Aorta (tissue), 5 donors: ENCODE results near the gene MAN2A1. TPM values are rescaled to one million over a fixed set of nuclear protein-coding genes. Genes with fewer than 3 reads are reported as not detected.

Experiments used
- ATAC-seq: fragments of 200-7000 bp; cut with Tn5 transposase; one replicate; pipeline ENCODE4 v1.9.1; 2022; ENCODE audit warnings: moderate library complexity; ENCODE audit not compliant: low FRiP score
- DNase-seq, 2 donors: peaks; one replicate each; pipeline ENCODE4 v3.0.0-alpha.2; 2020
- H3K27ac ChIP-seq, 2 donors: one replicate each; pipeline ENCODE4 v1.5.1; 2013; ENCODE audit warnings: low read length in 2 of 2, mild to moderate bottlenecking in 2 of 2, moderate library complexity in 2 of 2, control low read depth in 1 of 2, inconsistent platforms in 1 of 2, low read depth in 1 of 2
- H3K27me3 ChIP-seq, 2 donors: one replicate each; pipeline ENCODE4 v1.6.1; 2013; ENCODE audit warnings: control low read depth in 1 of 2, low read length in 1 of 2, mild to moderate bottlenecking in 1 of 2, moderate library complexity in 1 of 2; ENCODE audit not compliant: insufficient read depth in 2 of 2, control insufficient read depth in 1 of 2
- H3K36me3 ChIP-seq, 2 donors: one replicate each; pipeline ENCODE4 v1.6.1; 2013; ENCODE audit warnings: control low read depth in 1 of 2, low read length in 1 of 2, mild to moderate bottlenecking in 1 of 2; ENCODE audit not compliant: insufficient read depth in 2 of 2, control insufficient read depth in 1 of 2
- H3K4me1 ChIP-seq, 2 donors: one replicate each; pipeline ENCODE4 v1.6.1; 2013; ENCODE audit warnings: low read length in 2 of 2, control low read depth in 1 of 2, mild to moderate bottlenecking in 1 of 2, moderate library complexity in 1 of 2; ENCODE audit not compliant: insufficient read depth in 2 of 2, control insufficient read depth in 1 of 2
- H3K4me3 ChIP-seq, 2 donors: one replicate each; pipeline ENCODE4 v1.5.1; 2013; ENCODE audit warnings: low read length in 2 of 2, control low read depth in 1 of 2, mild to moderate bottlenecking in 1 of 2
- H3K9me3 ChIP-seq: one replicate; pipeline ENCODE4 v1.6.1; 2013; ENCODE audit warnings: mild to moderate bottlenecking, low read length; ENCODE audit not compliant: control insufficient read depth
- WGBS, 2 donors: extraction: QIAGEN DNeasy Blood & Tissue Kit; methylation state at CpG; one replicate each; pipeline ENCODE4 v1.1.7; 2013; 5-methylcytosine and 5-hydroxymethylcytosine counted together
- intact Hi-C, 2 donors: fragments of 100-400 bp; cut with DNase I; formaldehyde crosslinking; loops; one replicate each; pipeline versions ENCODE4 v1.14.2 to v1.15.0; 2022
- polyA plus RNA-seq, 2 donors: library from polyadenylated mRNA; stranded (reverse); fragments of 200-250 nt; gene quantifications; one replicate each; pipeline ENCODE4 v1.2.3, GENCODE V29; 2013
- total RNA-seq, 2 donors: library from RNA; stranded (reverse); fragmentation: NEBNext Ultra II Directional; extraction: Animal tissue kit (Norgen Biotek cat#: 25700); gene quantifications; one replicate each; pipeline ENCODE4 v1.2.1, GENCODE V29; 2021
- donor health status: healthy with polysubstance abuse.
- donor health status: Bipolar disorder and iron deficiency.
- donor health status: DM: no; HTN: no; CAD: no.
- donor health status: DM: no; HTN: no; CAD: no.
- donor health status: DM: yes; HTN: yes; CAD: no.

Gene MAN2A1
- total and polyA plus RNA-seq, 4 donors, result 14.5 to 69.7 (median 40.6) TPM

DNA sequence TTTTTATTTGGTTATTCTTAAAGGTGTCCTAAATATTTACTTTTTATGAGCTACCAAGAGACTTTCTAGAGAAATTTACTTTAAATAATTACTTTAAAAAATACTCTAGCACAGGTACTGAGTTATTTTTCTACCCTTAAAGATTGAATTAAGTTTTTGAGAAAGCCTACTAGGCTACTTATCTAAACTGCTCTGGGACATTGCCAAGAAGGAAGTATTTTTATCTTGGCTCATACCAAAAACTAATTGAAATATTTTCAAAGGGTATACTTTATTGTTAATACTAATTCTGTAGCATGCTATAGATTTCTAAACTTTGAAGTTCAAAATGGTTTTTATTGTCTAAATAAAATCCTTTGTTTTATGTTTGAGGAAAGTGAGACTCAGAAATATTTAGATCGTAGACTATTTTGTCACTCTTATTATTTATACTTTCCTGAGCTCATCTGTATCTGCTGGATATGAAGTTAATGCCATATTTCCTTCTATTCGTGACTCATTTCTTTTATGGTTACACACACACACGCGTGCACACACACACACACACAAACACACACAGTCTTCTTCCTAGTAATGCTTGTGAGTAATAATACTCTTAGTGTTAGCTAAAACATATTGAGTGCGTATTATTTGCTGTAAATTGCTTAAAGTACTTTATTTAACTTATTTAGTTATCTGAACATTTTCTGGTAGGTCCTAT lies 89.5 kb downstream of the MAN2A1 start:
- no peaks in the 10 kb centered on the region for H3K9me3 ChIP-seq
- no peak overlapping the region for H3K27ac ChIP-seq
- no peaks in the 10 kb centered on the region for H3K4me1 ChIP-seq
- H3K27me3 ChIP-seq, result no peaks in the 10 kb centered on the region
- H3K36me3 ChIP-seq, result peaks cover 0 to 3% of the 10 kb centered on the region in 2 donors
- H3K4me3 ChIP-seq, result no peak overlapping the region
- DNase-seq (no peak), ATAC-seq (no peak)
- intact Hi-C loops, result no loop called here
- WGBS, 2 donors, result 59 to 66% methylated on average over 5 of the region's 5 CpGs

- no peak overlapping the region for H3K27ac ChIP-seq
- WGBS, 2 donors, result 82 to 86% methylated on average over 2 of the region's 2 CpGs
- intact Hi-C loops, result no loop called here
- ATAC-seq (no peak), DNase-seq (no peak)
- H3K36me3 ChIP-seq, result peaks cover 0 to 2% of the 10 kb centered on the region in 2 donors
- H3K9me3 ChIP-seq, result no peaks in the 10 kb centered on the region
- no peaks in the 10 kb centered on the region for H3K27me3 ChIP-seq
- no peak overlapping the region for H3K4me3 ChIP-seq
- H3K4me1 ChIP-seq, result no peaks in the 10 kb centered on the region
Measured at GRCh38 chr5:109784687-109785086, 95.0 kb downstream of the MAN2A1 start.

DNA sequence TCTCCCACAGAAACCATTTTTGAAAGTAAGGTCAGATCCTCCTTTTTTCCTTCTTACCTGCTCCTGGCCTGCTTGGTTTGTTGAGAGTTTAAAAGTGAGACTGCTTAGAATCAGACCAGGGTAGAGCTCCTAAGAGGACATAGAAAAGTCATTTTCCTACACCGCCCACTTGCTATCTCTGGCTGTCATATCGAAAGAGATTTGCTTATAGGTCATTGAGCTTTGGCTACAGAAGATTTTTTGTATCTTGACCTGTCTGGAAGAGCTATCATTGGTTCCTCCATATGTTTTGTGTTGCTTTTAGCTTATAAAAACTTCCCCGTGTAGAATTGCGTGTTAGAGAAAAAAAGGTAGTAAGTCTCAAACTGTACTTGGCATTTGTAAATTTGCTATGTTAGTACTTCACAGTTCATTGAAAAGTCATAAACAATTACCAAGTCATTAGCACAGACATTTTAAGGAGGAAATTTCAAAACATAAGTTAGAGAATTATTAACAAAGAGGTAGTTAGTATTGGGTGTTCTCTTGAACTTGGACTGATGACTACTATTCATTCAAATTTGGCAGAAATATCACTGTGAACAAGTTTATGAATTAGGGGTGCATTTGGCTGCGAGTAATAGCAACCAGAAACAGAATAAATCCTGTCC lies 96.6 kb downstream of the MAN2A1 start:
- Histone ChIP-seq H3K9me3 (no peaks in the 10 kb centered on the region), H3K4me1 (no peaks in the 10 kb centered on the region), H3K27me3 (no peaks in the 10 kb centered on the region), H3K27ac (no peak overlapping the region), H3K4me3 (no peak overlapping the region), H3K36me3 (peaks cover 0 to 2% of the 10 kb centered on the region in 2 donors)
- intact Hi-C loops, result no loop called here
- DNase-seq, result no peak
- ATAC-seq, result no peak
- WGBS, 2 donors, result 95 to 96% methylated on average over 5 of the region's 5 CpGs

- H3K4me3 ChIP-seq, result no peak overlapping the region
- H3K9me3 ChIP-seq, result no peaks in the 10 kb centered on the region
- H3K4me1 ChIP-seq, result peaks cover 0 to 2% of the 10 kb centered on the region in 2 donors
- no peak overlapping the region for H3K27ac ChIP-seq
- peaks cover 0 to 4% of the 10 kb centered on the region in 2 donors for H3K36me3 ChIP-seq
- DNase-seq (no peak), ATAC-seq (no peak)
- H3K27me3 ChIP-seq, result no peaks in the 10 kb centered on the region
- 93% methylated on average over 3 of the region's 3 CpGs for WGBS, 2 donors
- intact Hi-C loops, result no loop called here
Measured at GRCh38 chr5:109788596-109788995, 98.9 kb downstream of the MAN2A1 start.

DNA sequence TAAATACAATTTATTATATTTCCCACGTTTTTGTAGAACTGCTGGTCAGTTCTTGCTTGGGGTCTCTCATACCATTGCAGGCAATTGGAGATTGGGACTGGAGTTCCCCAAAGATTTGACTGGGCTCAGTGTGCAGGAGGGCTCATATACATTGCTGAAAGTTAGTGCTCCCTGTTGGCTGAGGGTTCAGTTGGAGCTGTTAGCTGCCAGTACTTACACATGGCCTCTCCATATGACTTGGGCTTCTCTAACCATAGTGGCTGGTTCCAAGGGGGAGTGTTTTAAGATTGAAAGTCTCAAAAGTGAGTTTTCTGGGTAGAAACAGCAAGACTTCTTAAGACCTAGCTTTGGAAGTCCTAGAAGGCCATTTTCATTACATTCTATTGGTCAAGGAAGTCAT lies 102.9 kb downstream of the MAN2A1 start:
- H3K4me3 ChIP-seq, result no peak overlapping the region
- H3K27ac ChIP-seq, result no peak overlapping the region
- 95 to 97% methylated on average over 1 of the region's 1 CpG for WGBS, 2 donors
- H3K36me3 ChIP-seq, result peaks cover 0 to 2% of the 10 kb centered on the region in 2 donors
- intact Hi-C loops, result no loop called here
- peaks cover 0 to 2% of the 10 kb centered on the region in 2 donors for H3K4me1 ChIP-seq
- H3K9me3 ChIP-seq, result no peaks in the 10 kb centered on the region
- no peak for ATAC-seq
- no peak for DNase-seq
- no peaks in the 10 kb centered on the region for H3K27me3 ChIP-seq

GRCh38 chr5:109803854-109804253 lies 114.1 kb downstream of the MAN2A1 start:
- H3K4me3 ChIP-seq, result no peak overlapping the region

GRCh38 chr5:109805472-109805871 lies 115.7 kb downstream of the MAN2A1 start:
- intact Hi-C loops, result no loop called here
- H3K9me3 ChIP-seq, result no peaks in the 10 kb centered on the region
- ATAC-seq (no peak), DNase-seq (no peak)
- H3K4me1 ChIP-seq, result no peaks in the 10 kb centered on the region
- H3K27me3 ChIP-seq, result no peaks in the 10 kb centered on the region
- peaks cover 0 to 2% of the 10 kb centered on the region in 2 donors for H3K36me3 ChIP-seq
- peak overlapping the region in 1 of 2 donors; percentile 67 for H3K27ac ChIP-seq
- WGBS, 2 donors, result 71 to 74% methylated on average over 3 of the region's 3 CpGs
- H3K4me3 ChIP-seq, result no peak overlapping the region

More at GRCh38 chr5:109803854-109804253, 114.1 kb downstream of the MAN2A1 start:
- DNase-seq (no peak), ATAC-seq (no peak)
- no peaks in the 10 kb centered on the region for H3K4me1 ChIP-seq
- H3K27ac ChIP-seq, result no peak overlapping the region
- 93% methylated on average over 2 of the region's 2 CpGs for WGBS, 2 donors
- no peaks in the 10 kb centered on the region for H3K27me3 ChIP-seq
- peaks cover 0 to 2% of the 10 kb centered on the region in 2 donors for H3K36me3 ChIP-seq
- H3K9me3 ChIP-seq, result no peaks in the 10 kb centered on the region
- intact Hi-C loops, result no loop called here

DNA sequence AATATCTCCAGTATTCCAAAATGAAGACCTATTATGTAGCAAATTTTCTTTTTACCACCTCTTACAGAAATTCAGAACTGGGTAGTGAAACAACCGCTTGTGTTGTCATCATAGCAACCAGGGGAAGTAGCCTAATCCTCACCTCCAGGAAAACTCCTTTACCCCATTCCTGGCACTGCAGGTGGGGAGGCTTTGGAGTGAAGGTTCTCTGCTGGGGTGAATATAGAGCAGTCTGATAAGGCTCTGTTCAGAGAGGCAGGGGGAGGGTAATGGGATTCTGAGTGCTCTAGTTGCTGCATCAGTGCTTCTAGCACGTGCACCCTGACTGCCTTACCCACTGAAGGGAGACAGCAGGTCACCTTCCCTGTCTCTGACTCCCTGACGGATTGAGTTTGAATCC lies 116.2 kb downstream of the MAN2A1 start:
- WGBS, 2 donors, result 73 to 74% methylated on average over 3 of the region's 3 CpGs
- Histone ChIP-seq H3K4me1 (no peaks in the 10 kb centered on the region), H3K36me3 (peaks cover 0 to 2% of the 10 kb centered on the region in 2 donors), H3K27ac (peak overlapping the region in 1 of 2 donors; percentile 71), H3K27me3 (no peaks in the 10 kb centered on the region), H3K4me3 (no peak overlapping the region), H3K9me3 (no peaks in the 10 kb centered on the region)
- no peak for ATAC-seq
- intact Hi-C loops, result no loop called here
- DNase-seq, result no peak

DNA sequence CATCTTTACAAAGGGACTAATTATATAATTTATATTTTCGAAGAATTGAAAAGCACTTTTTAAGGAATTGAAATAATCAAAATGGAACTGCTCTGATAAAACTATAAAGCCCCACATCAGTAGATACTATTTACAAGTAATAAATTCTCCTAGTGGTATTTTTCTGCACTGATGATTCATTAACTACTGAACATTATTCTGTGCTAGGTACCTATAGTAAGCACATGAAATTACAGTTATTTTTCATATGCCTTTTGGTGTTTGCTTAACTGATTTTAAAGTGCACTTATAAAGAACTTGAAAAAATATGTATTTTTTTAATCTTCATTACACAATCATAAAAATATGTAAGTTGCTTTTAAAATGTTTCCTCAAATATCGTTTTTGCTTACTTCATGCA lies 123.0 kb downstream of the MAN2A1 start:
- no peak for ATAC-seq
- H3K27ac ChIP-seq, result no peak overlapping the region
- no peak for DNase-seq
- H3K4me1 ChIP-seq, result no peaks in the 10 kb centered on the region
- H3K36me3 ChIP-seq, result no peaks in the 10 kb centered on the region
- H3K9me3 ChIP-seq, result no peaks in the 10 kb centered on the region
- H3K27me3 ChIP-seq, result no peaks in the 10 kb centered on the region
- H3K4me3 ChIP-seq, result no peak overlapping the region
- intact Hi-C loops, result no loop called here
- 53 to 54% methylated on average over 2 of the region's 2 CpGs for WGBS, 2 donors
